ENCODE data around the gene MTG1.

DNA sequence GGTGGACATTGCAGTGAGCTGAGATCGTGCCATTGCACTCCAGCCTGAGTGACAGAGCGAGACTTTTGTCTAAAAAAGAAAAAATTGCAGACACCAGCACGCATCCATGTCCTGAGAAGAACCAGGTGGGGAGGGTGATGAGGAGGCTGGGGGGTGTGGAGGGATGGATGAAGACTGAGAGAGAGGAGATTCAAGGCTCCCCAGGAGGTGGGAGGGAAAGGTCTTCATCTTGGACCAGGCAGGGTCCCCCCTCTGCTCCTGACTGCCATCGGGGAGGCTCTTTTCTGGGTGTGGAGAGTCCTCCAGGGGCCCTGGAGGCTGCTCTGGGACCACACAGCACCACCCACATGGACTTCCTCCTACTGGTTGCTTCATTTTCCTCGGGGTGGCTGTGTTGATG, 61.2 kb downstream of the MTG1 start:
- TF ChIP-seq, protein P1, sequence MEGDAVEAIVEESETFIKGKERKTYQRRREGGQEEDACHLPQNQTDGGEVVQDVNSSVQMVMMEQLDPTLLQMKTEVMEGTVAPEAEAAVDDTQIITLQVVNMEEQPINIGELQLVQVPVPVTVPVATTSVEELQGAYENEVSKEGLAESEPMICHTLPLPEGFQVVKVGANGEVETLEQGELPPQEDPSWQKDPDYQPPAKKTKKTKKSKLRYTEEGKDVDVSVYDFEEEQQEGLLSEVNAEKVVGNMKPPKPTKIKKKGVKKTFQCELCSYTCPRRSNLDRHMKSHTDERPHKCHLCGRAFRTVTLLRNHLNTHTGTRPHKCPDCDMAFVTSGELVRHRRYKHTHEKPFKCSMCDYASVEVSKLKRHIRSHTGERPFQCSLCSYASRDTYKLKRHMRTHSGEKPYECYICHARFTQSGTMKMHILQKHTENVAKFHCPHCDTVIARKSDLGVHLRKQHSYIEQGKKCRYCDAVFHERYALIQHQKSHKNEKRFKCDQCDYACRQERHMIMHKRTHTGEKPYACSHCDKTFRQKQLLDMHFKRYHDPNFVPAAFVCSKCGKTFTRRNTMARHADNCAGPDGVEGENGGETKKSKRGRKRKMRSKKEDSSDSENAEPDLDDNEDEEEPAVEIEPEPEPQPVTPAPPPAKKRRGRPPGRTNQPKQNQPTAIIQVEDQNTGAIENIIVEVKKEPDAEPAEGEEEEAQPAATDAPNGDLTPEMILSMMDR (IDR thresholded peaks at IDR 0.05) = no peak
- no peak for TF ChIP-seq EZH2 (IDR thresholded peaks at IDR 0.05; ENCODE audit: borderline replicate concordance, insufficient read depth, low read depth, low read length, poor library complexity, severe bottlenecking)

Data from B cell (primary cell).